ENCODE measurements around the gene PAPPA.

DNA sequence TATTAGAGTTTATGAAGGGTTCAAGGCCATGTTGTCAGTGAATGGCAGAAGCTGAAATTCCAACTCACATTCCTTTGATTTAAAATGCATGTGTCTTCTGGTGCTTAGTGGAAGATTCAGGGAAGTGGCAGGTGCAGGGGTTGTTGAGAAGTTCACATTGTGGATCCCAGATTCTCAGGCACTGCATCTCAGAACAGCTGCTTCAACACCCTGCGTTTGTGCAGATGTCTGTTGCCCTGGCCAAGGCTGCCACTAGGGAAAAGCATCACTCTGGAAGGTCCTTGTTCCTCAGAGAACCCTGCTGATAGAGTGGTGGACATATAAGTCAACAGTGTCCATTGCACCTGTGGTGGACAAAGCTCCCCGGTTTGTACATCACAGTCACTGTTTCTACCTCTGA, 162.7 kb downstream of the PAPPA start:
- no peak for TF ChIP-seq EZH2phosphoT487 (IDR thresholded peaks at IDR 0.05)
- TF ChIP-seq, protein P1, sequence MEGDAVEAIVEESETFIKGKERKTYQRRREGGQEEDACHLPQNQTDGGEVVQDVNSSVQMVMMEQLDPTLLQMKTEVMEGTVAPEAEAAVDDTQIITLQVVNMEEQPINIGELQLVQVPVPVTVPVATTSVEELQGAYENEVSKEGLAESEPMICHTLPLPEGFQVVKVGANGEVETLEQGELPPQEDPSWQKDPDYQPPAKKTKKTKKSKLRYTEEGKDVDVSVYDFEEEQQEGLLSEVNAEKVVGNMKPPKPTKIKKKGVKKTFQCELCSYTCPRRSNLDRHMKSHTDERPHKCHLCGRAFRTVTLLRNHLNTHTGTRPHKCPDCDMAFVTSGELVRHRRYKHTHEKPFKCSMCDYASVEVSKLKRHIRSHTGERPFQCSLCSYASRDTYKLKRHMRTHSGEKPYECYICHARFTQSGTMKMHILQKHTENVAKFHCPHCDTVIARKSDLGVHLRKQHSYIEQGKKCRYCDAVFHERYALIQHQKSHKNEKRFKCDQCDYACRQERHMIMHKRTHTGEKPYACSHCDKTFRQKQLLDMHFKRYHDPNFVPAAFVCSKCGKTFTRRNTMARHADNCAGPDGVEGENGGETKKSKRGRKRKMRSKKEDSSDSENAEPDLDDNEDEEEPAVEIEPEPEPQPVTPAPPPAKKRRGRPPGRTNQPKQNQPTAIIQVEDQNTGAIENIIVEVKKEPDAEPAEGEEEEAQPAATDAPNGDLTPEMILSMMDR (IDR thresholded peaks at IDR 0.05) = no peak

All from neural progenitor cell (in vitro differentiated cells).